ENCODE measurements around the gene CENPP. TPM values are rescaled to one million over a fixed set of nuclear protein-coding genes. Genes with fewer than 3 reads are reported as not detected.

Gene CENPP
- total RNA-seq, 1 donor = 2.2 TPM

- no peak overlapping the region for H3K4me3 ChIP-seq (ENCODE audit: low read depth, low read length)
- DNase-seq (ENCODE audit: low read depth) = no peak
- TF ChIP-seq CTCF (IDR thresholded peaks at IDR 0.05; ENCODE audit: insufficient read depth, low read depth, low read length) = no peak
Observed at GRCh38 chr9:92611621-92612285, 286.0 kb downstream of the CENPP start.

- H3K4me3 ChIP-seq (ENCODE audit: low read depth, low read length) = no peak overlapping the region
- DNase-seq (ENCODE audit: low read depth) = no peak
- no peak for TF ChIP-seq CTCF (IDR thresholded peaks at IDR 0.05; ENCODE audit: insufficient read depth, low read depth, low read length)
Observed at GRCh38 chr9:92612292-92612691, 286.5 kb downstream of the CENPP start.

GRCh38 chr9:92612816-92613215 lies 287.1 kb downstream of the CENPP start:
- H3K4me3 ChIP-seq (ENCODE audit: low read depth, low read length) = no peak overlapping the region
- DNase-seq (ENCODE audit: low read depth) = no peak
- no peak for TF ChIP-seq CTCF (IDR thresholded peaks at IDR 0.05; ENCODE audit: insufficient read depth, low read depth, low read length)

GRCh38 chr9:92613268-92614122 lies 287.7 kb downstream of the CENPP start:
- no peak overlapping the region for H3K4me3 ChIP-seq (ENCODE audit: low read depth, low read length)
- no peak for TF ChIP-seq CTCF (IDR thresholded peaks at IDR 0.05; ENCODE audit: insufficient read depth, low read depth, low read length)
- DNase-seq (ENCODE audit: low read depth) = no peak

GRCh38 chr9:92614123-92614510 lies 288.4 kb downstream of the CENPP start:
- no peak for DNase-seq (ENCODE audit: low read depth)
- TF ChIP-seq CTCF (IDR thresholded peaks at IDR 0.05; ENCODE audit: insufficient read depth, low read depth, low read length) = no peak
- no peak overlapping the region for H3K4me3 ChIP-seq (ENCODE audit: low read depth, low read length)

GRCh38 chr9:92614763-92615461 lies 289.2 kb downstream of the CENPP start:
- TF ChIP-seq CTCF (IDR thresholded peaks at IDR 0.05; ENCODE audit: insufficient read depth, low read depth, low read length) = no peak
- no peak for DNase-seq (ENCODE audit: low read depth)
- H3K4me3 ChIP-seq (ENCODE audit: low read depth, low read length) = no peak overlapping the region

Measured in fibroblast of villous mesenchyme (primary cell).